ENCODE measurements around the gene CARD19.

The CARD19 gene

DNA sequence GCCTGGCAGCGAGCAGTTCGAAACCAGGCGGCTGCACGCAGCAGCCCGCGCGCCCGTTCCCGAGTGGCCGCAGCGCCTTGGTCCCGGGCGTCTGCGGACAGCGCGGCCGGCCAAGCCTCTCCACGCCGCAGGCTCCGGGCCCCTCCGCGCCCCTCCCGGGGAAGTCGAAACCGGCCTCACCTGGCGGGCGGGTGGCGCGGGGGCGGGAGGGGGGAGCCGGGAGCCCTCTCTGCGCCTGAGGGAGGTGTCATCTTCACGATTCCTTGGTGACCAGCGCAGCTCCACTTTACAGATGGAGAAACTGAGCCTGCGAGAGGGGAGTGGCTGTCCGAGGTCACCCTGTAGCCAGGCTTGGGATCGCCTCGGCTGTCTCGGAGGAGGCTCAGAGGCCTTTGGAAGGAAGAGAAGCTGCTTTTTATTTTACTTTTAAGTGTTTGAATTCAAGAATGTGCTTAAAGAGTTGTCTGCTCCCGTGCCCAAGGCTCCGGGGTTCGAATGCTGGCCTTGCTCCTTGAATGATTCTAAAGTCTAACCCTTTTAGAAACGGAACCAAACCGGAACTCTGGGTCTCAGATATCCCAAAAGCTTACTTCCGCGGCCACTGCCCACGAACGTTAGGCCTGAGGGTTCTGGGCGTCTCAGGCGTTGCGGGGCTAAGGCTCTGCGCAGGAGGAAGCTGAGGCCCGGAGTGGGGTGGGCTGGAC, 36.9 kb upstream of the CARD19 start:
- no peak for DNase-seq (ENCODE audit: low read depth)
- peak overlapping the region; percentile 33 for H3K4me3 ChIP-seq (ENCODE audit: low read depth, low read length)
- TF ChIP-seq, protein P1, sequence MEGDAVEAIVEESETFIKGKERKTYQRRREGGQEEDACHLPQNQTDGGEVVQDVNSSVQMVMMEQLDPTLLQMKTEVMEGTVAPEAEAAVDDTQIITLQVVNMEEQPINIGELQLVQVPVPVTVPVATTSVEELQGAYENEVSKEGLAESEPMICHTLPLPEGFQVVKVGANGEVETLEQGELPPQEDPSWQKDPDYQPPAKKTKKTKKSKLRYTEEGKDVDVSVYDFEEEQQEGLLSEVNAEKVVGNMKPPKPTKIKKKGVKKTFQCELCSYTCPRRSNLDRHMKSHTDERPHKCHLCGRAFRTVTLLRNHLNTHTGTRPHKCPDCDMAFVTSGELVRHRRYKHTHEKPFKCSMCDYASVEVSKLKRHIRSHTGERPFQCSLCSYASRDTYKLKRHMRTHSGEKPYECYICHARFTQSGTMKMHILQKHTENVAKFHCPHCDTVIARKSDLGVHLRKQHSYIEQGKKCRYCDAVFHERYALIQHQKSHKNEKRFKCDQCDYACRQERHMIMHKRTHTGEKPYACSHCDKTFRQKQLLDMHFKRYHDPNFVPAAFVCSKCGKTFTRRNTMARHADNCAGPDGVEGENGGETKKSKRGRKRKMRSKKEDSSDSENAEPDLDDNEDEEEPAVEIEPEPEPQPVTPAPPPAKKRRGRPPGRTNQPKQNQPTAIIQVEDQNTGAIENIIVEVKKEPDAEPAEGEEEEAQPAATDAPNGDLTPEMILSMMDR (IDR thresholded peaks at IDR 0.05; ENCODE audit: low read depth, low read length, missing control alignments) = no peak

DNA sequence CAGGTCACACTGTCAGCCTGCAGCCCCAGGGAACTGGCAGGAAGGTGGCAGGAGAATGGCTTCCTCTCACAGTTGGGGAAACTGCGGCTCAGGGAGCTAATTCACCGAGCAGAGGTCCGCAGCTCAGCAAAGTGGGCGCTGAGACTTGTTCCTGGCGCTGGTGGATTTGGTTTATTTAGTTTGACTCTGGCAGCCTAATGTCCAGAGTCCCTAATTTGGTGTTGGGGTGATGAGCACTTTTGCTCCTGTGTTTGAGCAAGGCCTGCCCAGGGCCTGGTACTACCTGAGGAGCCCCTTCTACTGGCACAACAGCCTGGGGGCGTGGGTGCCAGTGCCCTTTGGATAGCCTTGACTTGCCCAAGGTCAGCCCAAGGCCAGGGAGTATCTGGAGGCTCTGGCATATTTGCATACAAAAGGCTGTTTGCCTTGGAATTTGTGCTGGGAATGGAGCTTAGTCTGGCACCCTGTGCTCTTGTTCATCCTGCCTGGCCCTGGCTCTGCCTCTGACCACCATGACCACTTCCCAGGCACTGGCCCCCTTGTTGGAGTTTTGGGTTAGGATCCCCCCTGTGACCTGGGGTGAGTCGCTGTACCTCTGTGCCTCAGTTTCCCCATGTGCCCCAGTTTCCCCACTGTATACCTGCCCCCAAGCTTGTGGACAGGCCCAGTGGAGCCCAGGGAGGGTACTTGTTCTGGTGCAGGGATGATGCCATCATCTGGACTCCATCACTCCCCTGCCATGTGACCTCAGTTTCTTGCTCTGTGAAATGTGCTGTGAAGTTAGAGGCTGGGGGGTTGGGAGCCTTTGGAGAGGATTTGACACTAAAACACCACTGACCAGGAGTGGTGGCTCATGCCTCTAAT, 36.1 kb upstream of the CARD19 start:
- DNase-seq (ENCODE audit: low read depth) = no peak
- H3K4me3 ChIP-seq (ENCODE audit: low read depth, low read length) = no peak overlapping the region
- TF ChIP-seq, protein P1 (IDR thresholded peaks at IDR 0.05; ENCODE audit: low read depth, low read length, missing control alignments) = no peak
- in situ Hi-C loops (cut with HindIII; ENCODE audit: low sequenced_read_pairs) = no loop called here

More for the DNA sequence above, 36.9 kb upstream of the CARD19 start:
- in situ Hi-C loops (cut with HindIII; ENCODE audit: low sequenced_read_pairs) = no loop called here

DNA sequence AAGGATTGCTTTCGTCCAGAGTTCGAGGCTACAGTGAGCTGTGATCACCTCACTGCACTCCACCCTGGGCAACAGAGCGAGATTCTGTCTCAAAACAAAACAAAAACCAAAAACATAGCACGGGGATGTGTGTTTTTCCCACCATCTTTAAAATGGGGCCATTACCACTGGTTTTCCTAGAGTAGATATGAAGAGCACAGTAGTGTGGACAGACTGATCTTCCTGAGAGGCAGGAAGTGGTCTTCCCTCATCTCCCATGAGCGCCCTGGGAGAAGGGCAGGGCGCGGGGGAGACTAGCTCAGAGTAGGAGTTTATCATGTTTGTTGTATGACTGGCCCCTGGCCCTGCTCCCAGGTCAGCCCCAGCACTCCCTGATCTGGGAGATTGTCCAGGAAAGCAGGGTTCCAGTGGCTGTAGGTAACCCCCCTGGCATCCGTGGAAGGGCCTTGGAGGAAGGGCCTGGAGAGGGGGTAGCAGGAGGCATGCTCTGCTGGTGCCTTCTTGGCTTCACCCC, 35.2 kb upstream of the CARD19 start:
- in situ Hi-C loops (cut with HindIII; ENCODE audit: low sequenced_read_pairs) = no loop called here
- TF ChIP-seq, protein P1 (IDR thresholded peaks at IDR 0.05; ENCODE audit: low read depth, low read length, missing control alignments) = no peak
- DNase-seq (ENCODE audit: low read depth) = no peak
- H3K4me3 ChIP-seq (ENCODE audit: low read depth, low read length) = no peak overlapping the region

DNA sequence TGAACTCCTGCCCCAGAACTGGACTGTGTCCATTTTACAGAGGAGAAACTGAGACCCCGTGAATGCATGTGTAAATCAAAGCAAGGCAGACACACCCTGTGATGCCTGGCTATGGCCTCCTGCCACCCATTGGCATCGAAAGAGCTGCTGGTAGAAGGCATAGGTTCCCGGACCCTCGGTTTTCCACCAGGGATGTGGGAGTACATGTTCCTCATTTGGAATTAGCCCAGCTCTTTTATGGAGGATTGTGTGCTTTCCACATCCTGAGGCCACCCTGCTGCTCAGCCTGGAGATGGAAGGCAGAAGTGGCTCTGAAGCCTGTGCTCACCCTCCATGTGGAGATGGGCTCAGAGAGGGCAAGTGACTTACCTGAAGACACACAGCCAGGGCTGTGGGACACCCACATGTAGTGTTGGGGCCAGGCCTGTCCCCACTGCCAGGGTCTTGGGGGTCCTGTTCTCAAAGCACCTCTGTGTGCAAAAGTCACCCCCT, 34.7 kb upstream of the CARD19 start:
- in situ Hi-C loops (cut with HindIII; ENCODE audit: low sequenced_read_pairs) = no loop called here
- H3K4me3 ChIP-seq (ENCODE audit: low read depth, low read length) = no peak overlapping the region
- no peak for DNase-seq (ENCODE audit: low read depth)
- TF ChIP-seq, protein P1 (IDR thresholded peaks at IDR 0.05; ENCODE audit: low read depth, low read length, missing control alignments) = no peak

DNA sequence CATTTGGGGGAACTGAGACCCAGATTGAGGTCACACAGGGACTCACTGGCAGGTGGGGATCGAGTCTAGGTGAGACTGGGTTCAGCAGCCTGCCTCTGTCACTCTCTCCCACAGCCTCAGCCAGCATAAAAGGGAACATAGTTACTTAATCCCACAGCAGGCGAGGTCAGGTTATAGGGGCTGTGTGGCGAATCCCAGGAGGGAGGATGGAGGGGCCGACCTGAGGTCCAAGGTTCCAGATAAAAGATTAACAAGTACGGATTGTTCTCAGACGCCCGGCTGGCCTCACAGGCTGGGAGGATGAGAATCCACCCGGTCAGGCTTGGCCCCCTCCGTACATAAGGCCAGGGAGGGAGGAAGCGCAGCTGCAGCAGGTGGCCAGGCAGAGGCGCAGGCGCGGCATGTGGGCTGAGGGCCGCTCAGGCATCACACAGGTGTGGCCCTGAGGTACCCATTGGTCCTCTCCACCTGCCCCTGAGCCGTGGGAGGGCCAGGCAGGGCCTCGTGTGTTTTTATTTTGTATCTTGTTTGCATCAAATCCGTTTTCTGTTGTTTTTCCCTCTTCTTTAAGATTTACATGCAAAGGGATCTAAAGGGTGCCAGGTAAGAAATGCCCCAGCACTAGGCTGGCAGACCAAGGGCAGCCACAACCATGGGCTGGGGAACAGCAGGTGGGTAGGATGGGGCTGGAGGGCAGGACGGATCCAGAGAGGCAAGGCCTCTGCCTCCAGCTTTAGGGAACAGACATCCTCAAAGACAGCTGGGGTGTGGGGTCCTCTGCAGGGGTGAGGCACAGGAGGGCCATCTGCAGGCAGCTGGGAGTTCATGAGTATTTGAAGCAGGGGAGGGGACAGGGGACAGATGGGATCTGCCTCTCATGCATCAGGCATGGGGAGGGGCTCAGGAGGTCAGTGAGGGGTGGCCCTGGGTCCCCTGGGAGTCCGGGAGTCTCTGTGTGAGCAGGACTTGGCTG, 33.9 kb upstream of the CARD19 start:
- TF ChIP-seq, protein P1 (IDR thresholded peaks at IDR 0.05; ENCODE audit: low read depth, low read length, missing control alignments) = no peak
- in situ Hi-C loops (cut with HindIII; ENCODE audit: low sequenced_read_pairs) = no loop called here
- H3K4me3 ChIP-seq (ENCODE audit: low read depth, low read length) = no peak overlapping the region
- DNase-seq (ENCODE audit: low read depth) = no peak

Data from astrocyte of the cerebellum (primary cell).